Hepatocyte (in vitro differentiated cells): Measurements from ENCODE around the gene REM2.

Experiments used
- EZH2 ChIP-seq: fragments of 200-600 bp; sonication (generic); IDR thresholded peaks from 2 replicates; pipeline ENCODE4 v1.6.1; 2016; ENCODE audit warnings: antibody characterized with exemption, mild to moderate bottlenecking, borderline replicate concordance
- TF ChIP-seq, protein P1 (sequence below): fragments of 200-600 bp; sonication (generic); IDR thresholded peaks from 2 replicates; pipeline ENCODE4 v1.5.1; 2016; ENCODE audit warnings: antibody characterized with exemption, mild to moderate bottlenecking; ENCODE audit not compliant: poor library complexity

DNA sequence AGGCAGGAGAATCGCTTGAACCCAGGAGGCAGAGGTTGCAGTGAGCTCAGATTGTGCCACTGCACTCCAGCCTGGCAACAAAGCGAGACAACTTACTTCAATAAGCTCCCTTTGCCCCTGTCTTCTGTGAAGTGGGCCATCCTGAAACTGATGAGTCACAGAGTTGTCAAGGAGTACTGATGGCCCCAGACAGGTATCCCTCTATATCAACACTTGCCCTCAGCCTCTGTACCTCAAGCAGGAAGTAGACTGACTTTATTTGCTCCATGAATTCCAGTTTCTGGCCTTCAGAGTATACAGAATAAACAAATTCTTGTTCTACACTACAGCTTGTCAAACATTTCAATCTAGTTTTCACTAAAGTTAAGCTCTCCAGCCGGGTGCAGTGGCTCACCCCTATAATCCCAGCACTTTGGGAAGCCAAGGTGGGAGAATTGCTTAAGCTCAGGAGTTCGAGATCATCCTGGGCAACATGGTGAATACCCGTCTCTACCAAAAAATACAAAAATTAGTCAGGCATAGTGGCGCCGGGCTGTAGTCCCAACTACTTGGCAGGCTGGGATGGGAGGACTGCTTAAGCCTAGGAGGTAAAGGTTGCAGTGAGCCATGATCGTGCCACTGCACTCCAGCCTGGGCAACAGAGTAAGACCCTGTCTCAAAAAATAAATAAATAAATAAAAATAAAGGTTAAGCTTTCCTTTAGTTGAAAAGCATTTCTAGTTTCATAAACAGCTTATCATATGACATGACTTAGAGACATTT is 27.9 kb upstream of the REM2 start:
- TF ChIP-seq, protein P1, sequence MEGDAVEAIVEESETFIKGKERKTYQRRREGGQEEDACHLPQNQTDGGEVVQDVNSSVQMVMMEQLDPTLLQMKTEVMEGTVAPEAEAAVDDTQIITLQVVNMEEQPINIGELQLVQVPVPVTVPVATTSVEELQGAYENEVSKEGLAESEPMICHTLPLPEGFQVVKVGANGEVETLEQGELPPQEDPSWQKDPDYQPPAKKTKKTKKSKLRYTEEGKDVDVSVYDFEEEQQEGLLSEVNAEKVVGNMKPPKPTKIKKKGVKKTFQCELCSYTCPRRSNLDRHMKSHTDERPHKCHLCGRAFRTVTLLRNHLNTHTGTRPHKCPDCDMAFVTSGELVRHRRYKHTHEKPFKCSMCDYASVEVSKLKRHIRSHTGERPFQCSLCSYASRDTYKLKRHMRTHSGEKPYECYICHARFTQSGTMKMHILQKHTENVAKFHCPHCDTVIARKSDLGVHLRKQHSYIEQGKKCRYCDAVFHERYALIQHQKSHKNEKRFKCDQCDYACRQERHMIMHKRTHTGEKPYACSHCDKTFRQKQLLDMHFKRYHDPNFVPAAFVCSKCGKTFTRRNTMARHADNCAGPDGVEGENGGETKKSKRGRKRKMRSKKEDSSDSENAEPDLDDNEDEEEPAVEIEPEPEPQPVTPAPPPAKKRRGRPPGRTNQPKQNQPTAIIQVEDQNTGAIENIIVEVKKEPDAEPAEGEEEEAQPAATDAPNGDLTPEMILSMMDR = no peak
- TF ChIP-seq EZH2 = no peak
